CD4-positive, alpha-beta T cell treated with Interleukin-2 at 100 ng/mL for 4 hours (primary cell): ENCODE measurements around the gene AK9.
"Not testable (repeated sequence)": the region's sequence is repeated elsewhere in the genome, so short reads cannot be mapped to it uniquely, and the experiment has no call there.

ENCODE experiments used
- DNase-seq: peaks from one replicate; pipeline ENCODE4 v3.0.0-alpha.2; 2020; ENCODE audit warnings: low spot score

Gene AK9

DNA sequence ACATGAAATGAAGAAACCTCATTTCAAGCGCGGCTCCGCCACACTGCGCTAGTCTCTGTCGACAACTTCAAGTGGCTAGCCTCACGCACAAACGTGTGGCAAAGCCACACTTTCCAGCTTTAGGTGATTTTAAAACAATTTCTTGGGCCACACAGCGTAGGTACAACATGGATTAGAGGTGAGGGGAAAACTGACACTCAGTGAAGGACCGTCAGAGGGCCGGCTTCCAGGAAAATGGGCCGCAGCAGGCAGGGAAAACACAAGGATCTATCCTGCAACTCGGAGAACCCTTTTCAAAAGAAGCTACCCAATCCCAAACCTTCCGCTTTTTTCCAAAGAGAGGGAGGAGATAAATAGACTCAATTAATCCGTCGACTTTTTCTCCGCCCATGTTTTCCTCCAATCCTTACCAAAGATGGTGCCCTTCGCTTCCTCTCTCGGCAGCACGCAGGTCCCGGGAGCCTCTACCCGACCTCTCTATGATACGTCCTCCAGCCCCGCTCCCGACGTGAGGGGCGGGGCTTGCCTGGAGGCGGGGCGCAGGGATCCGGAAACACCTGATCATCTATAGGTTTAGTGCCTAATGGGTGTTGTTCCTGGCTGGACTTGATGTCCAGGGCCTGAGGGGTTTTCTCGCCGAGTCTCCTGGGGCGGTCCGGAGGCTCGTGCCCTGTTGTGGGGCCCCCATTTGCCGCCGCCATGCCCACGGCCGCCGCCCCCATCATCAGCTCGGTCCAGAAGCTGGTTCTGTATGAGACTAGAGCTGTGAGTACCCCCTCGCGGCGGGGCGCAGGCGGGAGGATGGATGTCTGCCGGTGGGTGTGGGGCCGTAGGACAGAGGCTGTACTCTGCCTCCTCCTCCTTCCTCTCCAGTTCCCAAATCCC is at the start of gene AK9, which contains the start of gene FIG4:
Gene AK9 (minus strand): TSS at position 466 of the 885 bp plus-strand sequence. CDS start 15,457 bp downstream, outside the sequence.
Gene FIG4 (plus strand): TSS at position 560 of the 885 bp plus-strand sequence. CDS start 140 bp downstream, at position 700.
- peak; percentile 91 for DNase-seq

DNA sequence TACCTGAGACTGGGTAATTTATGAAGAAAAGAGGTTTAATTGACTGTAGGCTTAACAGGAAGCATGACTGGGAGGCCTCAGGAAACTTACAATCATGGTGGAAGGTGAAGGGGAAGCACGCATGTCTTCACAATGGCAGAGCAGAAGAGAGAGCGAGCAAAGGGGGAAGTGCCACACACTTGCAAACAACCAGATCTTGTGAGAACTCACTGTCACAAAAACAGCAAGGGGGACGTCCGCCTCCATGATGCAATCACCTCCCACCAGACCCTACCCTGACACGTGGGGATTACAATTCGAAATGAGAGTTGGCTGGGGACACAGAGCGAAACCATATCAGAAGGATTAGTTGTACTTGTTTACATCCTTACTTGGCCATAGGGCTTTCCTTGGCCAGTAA is 49.8 kb upstream of the AK9 start:
- DNase-seq, result no peak

DNA sequence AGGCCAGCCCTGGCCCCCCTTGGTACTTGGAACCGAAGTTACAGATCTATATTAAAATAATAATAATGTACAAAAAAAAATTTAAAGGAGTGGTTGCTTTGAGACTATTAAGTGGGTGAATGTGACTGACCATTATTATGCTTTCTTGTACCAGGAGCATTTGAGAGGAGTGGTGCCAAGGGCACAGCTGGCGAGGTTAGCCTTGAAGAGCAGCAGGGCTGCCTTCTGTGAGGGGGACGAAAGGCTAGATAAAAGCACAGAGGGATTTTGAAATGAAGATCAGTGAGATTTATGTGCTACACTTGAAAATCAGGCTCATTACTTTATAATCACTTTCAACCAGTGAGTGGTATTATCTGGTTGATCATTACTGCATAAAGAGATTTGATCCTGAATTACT is 48.7 kb upstream of the AK9 start:
- no peak for DNase-seq

DNA sequence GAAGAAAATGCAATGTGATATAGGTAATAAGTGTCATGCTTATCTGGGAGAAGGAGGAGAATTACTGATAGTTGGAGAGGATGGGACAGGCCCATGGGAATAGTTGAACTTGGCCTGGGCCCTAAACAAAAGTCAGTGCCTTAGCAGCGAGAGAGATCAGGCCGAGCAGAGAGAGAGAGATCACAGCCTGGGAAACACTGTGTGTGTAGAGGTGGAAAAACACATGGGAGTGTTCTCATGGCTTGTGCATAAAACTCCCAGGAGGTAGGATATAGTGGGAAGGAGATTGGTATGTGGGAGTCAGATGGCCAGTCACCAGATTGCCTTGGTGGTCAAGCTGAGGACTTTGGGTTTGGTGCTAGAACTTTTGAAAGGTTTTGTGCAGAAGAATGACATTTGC is 47.7 kb upstream of the AK9 start:
- DNase-seq, result no peak

DNA sequence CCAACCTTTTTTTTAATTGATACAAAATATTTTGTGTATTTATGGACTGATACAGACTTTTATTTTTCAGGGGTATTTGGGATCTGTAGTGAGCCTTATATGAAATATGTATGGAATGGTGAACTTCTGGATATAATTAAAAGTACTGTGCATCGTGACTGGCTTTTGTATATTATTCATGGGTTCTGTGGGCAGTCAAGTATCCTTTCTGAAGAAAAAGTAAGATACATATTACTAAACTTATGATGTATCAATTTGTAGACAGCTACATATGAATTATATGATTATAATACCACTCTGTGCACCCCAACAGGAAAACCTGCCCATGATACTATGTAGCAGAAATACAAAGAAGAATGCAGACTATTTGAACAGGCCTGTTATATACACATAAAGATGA is 47.3 kb upstream of the AK9 start:
- no peak for DNase-seq

- no peak for DNase-seq
Observed at GRCh38 chr6:109736273-109737025, 45.4 kb upstream of the AK9 start.

GRCh38 chr6:109725250-109725649 is 34.2 kb upstream of the AK9 start:
- DNase-seq, result not testable (repeated sequence)

DNA sequence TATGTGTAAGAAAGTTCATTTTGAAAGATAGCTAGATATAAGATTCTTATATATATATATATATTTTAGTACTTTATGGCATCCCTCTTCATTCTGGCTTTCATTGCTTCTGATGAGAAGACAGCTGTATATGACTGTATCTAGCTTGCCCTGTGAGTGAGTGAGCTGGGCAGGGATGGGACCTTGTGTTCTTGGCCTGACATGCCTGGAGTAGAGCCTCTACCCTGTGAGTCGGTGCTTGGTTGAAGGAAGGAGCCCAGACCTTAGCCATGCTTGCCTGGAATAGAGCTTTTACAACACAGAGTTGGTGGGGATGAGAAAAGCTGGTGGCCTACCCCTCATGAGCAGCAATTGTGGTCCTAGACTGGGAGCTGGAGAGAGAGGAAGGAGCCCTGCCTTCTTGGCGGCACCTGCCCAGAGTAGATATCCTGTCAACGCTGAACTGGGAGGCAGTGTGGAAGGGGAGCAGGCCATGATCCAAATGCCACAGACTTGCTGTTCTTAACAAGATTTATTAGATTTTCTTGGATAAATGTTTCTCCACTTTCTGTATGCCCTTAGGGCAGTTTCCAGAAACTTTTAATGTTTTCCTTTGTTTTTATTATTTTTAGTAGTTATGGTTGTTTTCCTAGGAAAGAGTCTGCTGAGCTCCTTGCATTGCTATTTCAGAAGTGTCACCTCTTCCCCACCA is 31.7 kb upstream of the AK9 start:
- DNase-seq, result no peak

DNA sequence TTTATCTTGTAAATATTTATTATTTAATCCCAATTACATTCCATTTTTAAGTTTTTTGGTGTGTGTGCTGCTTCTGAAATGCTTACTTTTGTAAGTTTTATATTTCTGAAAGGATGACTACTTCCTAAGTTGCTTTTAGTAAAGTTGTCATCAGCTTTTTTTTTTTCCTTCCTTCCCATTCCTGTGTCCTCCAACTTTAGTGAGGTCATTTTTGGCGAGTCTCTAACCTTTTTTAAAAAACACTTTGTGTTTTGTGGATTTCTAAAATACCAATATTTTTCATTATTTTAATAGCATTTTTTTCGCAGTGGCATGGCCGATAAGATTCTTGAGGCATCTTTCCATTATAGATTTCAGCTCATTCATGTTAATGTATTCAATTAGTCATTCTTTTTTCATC is 31.0 kb upstream of the AK9 start:
- DNase-seq, result no peak

DNA sequence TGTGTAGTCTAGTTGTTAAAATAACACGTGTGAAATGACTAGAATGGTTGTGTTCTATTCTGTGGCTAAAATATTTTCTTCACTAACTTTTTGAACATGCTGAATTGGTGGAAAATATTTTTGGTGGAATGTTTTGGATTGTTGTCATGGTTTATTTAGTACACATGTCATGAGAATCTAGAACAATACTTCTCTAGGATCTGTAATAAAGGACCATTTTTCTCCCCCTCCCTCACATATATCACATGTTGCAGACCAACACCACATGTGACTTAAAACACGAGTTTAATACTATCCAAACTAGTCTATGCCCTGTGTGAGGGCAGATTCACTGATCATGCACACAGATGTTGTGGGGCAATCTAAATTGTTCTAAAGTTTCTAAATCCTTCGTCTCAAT is 29.3 kb upstream of the AK9 start:
- no peak for DNase-seq

DNA sequence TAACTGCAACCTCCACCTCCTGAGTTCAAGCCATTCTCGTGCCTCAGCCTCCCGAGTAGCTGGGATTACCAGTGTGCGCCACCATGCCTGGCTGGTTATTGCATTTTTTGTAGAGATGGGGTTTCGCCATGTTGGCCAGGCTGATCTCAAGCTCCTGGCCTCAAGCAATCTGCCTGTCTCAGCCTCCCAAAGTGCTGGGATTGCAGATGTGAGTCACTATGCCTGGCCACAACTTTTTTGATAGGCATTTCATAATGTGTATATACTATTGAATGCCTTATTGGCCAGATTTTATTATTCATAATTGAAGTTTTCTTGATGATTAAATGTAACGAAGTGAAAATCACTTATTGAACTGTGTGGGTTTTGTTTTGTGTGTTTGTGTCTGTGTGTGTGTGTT is 28.0 kb upstream of the AK9 start:
- no peak for DNase-seq

- no peak for DNase-seq
Observed at GRCh38 chr6:109717971-109718370, 27.0 kb upstream of the AK9 start.

- DNase-seq, result no peak
Observed at GRCh38 chr6:109715616-109716015, 24.6 kb upstream of the AK9 start.

- no peak for DNase-seq
Observed at GRCh38 chr6:109714611-109715010, 23.6 kb upstream of the AK9 start.

DNA sequence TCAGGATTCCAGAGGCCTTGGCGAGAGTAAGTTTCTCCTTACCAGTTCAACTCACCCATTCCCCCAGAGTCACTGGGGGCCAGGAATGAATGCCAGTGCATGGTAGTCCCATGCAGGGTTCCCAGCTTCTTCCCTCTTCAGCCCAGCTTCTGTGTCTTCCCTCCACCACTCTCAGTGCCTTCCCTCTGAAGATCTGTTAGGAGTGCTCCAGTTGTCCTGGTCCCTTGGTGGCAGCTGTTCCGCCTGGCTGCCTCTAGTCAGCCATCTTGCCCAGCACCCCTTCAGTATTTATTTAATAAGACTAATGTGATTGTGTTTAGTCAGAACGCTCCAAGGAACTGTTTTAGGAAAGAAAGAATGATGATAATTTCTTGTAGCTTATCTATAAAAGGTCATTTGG is 23.2 kb upstream of the AK9 start:
- DNase-seq, result no peak

GRCh38 chr6:109713097-109713496 is 22.1 kb upstream of the AK9 start:
- DNase-seq, result no peak

- DNase-seq, result not testable (repeated sequence)
Observed at GRCh38 chr6:109708099-109708498, 17.1 kb upstream of the AK9 start.

- DNase-seq, result no peak
Observed at GRCh38 chr6:109706513-109706912, 15.5 kb upstream of the AK9 start.

DNA sequence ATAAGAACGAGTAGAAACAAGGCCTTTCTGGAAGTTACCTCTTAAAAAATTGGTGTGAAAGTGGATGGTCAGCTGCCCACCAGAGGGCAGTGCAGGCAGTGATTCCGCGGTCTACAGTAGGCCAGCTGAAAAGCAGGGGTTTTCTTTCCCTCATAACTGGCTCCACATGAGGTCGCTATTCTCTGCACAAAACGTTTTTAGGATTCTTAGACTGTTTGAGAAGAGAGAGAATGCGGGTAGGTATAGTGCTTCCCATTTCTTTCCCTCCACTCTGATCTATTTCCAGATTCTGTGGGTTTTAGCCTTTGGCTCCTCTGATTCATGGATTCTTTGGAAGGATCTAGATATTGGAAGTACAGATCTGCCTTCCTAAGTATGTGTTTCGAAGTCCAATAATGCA is 14.3 kb upstream of the AK9 start:
- peak; percentile 80 for DNase-seq

- DNase-seq, result no peak
Observed at GRCh38 chr6:109702791-109703190, 11.8 kb upstream of the AK9 start.

- no peak for DNase-seq
Observed at GRCh38 chr6:109701774-109702173, 10.8 kb upstream of the AK9 start.

DNA sequence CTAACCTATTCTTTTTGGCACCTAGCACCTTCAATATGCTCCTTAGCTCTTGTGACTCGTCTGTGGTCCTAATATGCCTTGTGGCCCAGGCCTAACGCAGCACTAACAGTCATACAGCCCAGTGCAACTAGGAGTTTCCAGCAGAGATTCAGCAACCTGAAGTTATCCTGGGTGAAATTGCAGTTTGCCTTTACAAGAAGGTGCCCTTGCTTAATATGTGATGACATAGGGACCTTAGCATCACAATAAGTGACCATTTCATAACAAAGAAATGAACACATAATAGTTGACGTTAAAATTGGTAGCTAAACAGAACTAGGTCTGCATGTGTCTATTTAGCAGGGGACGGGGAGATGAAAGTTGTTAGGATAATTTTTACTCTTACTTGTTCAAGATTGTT is 10.2 kb upstream of the AK9 start:
- DNase-seq, result no peak

- no peak for DNase-seq
Observed at GRCh38 chr6:109696355-109696754, 5.4 kb upstream of the AK9 start.
